G401.6 (cell line): ENCODE measurements around the gene NELFB.

Source experiments
- FAIRE-seq: peaks from 2 replicates; lab custom pipeline; 2012; peaks lifted over from hg19 to GRCh38; lab: Jason Lieb, UNC

NELFB gene

GRCh38 chr9:137223078-137223970 lies 31.8 kb upstream of the NELFB start:
- FAIRE-seq, result peak; percentile 97

GRCh38 chr9:137224830-137225694 lies 30.1 kb upstream of the NELFB start, which contains the start of gene CYSRT1:
Gene CYSRT1, plus strand, starts transcription at chr9:137225174. Its CDS starts 448 bp downstream, at chr9:137225622.
- no peak for FAIRE-seq

GRCh38 chr9:137225699-137226331 lies 29.3 kb upstream of the NELFB start:
- no peak for FAIRE-seq

GRCh38 chr9:137226338-137227053 lies 28.6 kb upstream of the NELFB start:
- FAIRE-seq, result no peak

GRCh38 chr9:137227054-137227852 lies 27.9 kb upstream of the NELFB start, which contains the start of gene RNF224:
Gene RNF224, plus strand, starts transcription at chr9:137227502. Its CDS starts 834 bp downstream, at chr9:137228336.
- FAIRE-seq, result peak; percentile 91

- FAIRE-seq, result no peak
Measured at GRCh38 chr9:137227853-137228505, 27.1 kb upstream of the NELFB start.

GRCh38 chr9:137228506-137228967 lies 26.6 kb upstream of the NELFB start:
- no peak for FAIRE-seq

- no peak for FAIRE-seq
Measured at GRCh38 chr9:137228968-137229896, 25.9 kb upstream of the NELFB start.

GRCh38 chr9:137229903-137230704 lies 25.0 kb upstream of the NELFB start:
- FAIRE-seq, result no peak

GRCh38 chr9:137230705-137231371 lies 24.3 kb upstream of the NELFB start, which contains the start of gene SLC34A3:
Gene SLC34A3, plus strand, starts transcription at chr9:137230901. Its CDS starts 802 bp downstream, at chr9:137231703.
- no peak for FAIRE-seq

GRCh38 chr9:137231372-137232039 lies 23.6 kb upstream of the NELFB start:
- FAIRE-seq, result no peak

- FAIRE-seq, result no peak
Measured at GRCh38 chr9:137232101-137232500, 23.0 kb upstream of the NELFB start.

GRCh38 chr9:137232510-137232909 lies 22.6 kb upstream of the NELFB start:
- no peak for FAIRE-seq

- FAIRE-seq, result no peak
Measured at GRCh38 chr9:137233143-137233980, 21.8 kb upstream of the NELFB start.

- FAIRE-seq, result no peak
Measured at GRCh38 chr9:137234055-137234697, 21.0 kb upstream of the NELFB start.
